DMS 273 treated with DMSO at 0.1 percent for 48 hours (cell line): ENCODE measurements around the gene TSPEAR.

ENCODE experiments used
- DNase-seq: peaks from one replicate; lab custom pipeline; 2025; lab: John Stamatoyannopoulos, UW

Gene TSPEAR

GRCh38 chr21:44720170-44720569 is 8.8 kb upstream of the TSPEAR start:
- DNase-seq, result no peak

DNA sequence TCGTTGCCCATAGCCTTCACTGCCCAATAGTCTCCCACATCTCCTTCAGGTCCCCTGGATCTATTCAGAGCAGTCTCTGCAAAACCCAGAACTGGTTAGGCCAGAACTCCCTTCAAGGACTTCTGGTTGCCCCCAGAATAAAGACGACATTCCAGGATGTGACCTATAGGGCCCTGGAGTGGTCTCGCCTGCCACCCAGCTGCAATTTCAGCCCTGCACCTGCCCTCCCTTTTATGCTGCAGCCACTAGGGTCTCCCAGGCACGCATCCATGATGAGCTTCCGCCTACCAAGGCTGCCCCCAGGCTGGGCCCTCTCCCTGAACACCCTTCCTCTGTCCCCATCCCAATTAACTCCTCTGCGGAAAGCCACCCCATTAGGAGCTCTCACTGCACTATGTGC is 7.2 kb upstream of the TSPEAR start:
- DNase-seq, result no peak

DNA sequence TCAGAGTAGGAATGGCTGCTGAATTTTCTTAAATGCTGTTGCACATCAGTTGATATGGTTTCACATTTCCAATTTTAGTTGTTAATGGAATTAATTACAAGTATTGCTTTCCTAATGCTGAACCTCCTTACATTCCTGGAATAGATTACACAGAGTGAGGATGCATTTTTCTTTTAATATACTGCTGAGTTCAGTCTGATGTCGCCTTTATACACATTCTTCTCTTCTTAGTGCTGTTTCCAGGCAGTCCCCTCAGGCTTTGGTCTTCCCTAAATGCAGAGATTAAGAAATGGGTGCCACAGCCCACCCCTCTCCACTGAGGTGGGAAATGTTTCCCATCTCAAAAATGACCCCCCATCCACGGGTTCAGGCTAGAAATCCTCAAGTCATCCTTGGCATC is 6.7 kb upstream of the TSPEAR start:
- no peak for DNase-seq

DNA sequence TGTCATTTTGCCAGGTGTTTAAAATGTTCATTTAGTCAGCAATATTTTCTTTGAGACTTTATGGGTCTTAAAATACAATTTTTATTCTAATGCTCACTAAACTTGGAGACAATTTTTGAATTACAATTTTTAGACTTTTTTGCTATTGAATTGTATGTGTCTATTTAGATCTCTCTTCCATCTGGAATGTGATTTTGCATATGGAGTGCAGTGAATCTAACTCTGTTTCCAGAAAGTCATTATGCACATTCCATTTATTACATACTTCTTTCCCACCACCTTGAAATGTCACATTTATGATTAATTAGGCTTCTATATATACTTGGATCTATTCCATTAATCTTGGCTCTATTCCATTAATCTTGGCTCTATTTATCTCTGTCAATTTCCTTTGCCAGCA is 5.6 kb upstream of the TSPEAR start:
- DNase-seq, result no peak

GRCh38 chr21:44714905-44715304 is 3.5 kb upstream of the TSPEAR start:
- DNase-seq, result no peak

DNA sequence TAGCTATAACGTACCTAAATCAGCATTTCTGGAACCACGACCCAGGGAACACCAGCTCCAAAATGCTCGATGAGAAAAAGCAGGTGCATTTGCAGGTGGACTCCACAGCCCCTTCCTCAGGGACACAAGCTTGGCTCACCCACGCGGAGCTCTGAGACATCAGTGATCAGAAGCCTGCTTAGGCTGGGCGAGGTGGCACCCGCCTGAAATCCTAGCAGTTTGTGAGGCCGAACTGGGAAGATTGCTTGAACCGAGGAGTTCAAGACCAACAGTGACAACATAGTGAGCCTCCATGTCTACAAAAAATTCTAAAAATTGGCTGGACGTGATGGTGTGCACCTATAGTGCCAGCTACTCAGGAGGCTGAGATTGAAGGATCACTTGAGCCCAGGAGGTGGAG is 2.5 kb upstream of the TSPEAR start:
- DNase-seq, result no peak

GRCh38 chr21:44713130-44713529 is 1.8 kb upstream of the TSPEAR start:
- DNase-seq, result no peak

DNA sequence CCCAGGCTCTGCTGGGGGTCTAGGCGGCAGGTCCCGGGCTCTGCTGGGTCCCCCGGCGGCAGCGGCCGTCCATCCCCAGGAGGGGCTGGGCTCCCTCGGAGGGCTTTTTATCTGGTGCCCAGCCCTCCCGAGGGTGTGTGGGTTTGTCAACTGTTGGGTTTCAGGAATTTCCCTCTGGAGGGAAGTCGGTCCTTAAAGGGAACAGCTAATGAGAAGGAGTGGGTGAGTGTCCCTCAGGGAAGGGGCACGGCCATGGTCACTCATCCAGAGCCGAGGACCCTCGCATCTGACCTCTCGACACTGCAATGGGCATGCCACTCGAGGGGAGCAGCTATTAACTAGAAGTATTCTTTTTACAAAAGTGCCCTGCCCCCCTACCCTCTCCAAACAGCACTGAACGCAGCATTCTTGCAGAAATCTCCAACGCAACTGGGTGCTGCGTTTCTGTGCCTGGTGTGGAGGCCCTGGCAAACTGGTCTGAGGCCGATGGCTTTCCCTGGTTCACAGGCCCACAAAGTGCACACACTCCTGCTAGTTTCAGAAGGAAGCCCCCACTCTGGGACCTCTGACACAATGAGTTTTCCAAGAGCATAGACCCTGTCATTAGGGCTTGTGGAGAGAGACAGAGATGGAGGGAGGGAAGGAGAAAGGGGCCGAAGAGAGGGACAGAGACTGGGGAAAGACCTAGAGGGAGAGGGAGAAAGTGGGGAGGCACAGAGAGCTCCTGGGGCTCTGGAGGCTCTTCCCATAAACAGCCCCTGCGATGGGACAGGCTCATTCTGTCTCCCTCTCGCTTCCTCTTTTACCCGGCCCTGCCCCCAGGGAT is 1.0 kb upstream of the TSPEAR start:
- no peak for DNase-seq

GRCh38 chr21:44710756-44711326 is 531 bp downstream of the TSPEAR start:
- no peak for DNase-seq

- DNase-seq, result no peak
Measured at GRCh38 chr21:44710294-44710665, 1.1 kb downstream of the TSPEAR start.

DNA sequence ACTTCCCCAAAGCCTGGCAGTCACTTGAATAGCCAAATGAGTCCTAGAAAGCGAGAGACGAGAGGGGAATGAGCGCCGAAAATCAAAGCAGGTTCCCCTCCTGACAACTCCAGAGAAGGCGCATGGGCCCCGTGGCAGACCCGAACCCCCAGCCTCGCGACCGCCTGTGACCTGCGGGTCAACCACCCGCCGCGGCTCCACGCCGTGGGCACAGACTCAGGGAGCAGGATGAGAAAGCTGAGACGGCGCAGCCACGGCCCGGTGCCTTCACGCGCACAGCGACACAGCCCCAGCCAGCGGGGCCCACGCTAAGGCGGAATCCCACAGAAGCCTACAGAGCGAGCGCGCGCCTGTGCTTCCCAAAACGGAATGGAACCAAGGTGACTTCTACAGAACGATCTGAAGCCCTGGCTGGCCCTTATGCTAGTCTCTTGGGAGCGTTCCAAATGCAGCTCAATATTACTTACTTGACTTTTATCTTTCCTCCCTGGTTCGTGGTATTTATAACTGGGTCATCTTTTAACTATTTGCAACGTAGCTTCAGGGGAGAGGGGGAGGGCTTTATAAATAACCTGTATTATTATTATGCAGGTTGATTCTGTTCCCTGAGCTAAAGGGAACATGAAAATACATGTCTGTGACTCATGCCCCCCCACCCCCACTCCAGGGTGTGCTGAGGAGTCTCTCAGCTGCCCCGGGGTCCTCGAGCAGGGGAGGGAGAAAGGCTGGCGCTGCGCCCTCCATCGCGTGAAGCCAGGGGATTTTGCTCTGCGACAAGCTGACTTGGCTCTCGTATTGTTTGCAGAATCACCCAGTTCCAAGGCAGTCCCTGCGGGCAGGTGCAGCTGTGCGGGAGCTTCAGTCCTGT is 1.7 kb downstream of the TSPEAR start:
- DNase-seq, result no peak

DNA sequence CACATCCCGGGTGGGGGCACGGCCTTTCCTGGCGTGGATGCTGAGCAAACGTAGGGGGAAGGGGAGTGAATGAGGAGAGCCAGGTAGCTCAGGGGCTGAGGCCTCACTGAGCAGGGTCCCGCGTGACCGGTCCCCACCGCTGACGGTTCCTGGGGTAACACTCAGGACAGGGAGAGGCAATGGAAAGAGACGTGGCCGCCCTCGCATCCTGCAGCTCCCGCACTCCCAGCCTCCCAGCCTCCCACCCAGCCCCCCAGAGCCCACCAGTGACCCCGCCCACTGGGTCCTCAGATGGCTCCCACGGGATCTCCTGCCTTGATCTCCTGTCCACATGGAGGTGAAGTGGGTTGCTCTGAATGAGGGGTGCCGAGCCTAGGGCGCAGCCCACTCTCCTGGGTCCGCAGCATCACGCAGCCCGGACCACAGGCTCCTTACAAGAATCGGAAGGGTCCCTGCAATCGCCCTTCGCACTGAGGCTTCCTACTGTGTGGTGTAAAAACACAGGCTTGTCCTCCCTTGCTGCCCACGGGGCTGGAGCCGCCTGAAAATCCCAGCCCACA is 2.4 kb downstream of the TSPEAR start:
- no peak for DNase-seq

DNA sequence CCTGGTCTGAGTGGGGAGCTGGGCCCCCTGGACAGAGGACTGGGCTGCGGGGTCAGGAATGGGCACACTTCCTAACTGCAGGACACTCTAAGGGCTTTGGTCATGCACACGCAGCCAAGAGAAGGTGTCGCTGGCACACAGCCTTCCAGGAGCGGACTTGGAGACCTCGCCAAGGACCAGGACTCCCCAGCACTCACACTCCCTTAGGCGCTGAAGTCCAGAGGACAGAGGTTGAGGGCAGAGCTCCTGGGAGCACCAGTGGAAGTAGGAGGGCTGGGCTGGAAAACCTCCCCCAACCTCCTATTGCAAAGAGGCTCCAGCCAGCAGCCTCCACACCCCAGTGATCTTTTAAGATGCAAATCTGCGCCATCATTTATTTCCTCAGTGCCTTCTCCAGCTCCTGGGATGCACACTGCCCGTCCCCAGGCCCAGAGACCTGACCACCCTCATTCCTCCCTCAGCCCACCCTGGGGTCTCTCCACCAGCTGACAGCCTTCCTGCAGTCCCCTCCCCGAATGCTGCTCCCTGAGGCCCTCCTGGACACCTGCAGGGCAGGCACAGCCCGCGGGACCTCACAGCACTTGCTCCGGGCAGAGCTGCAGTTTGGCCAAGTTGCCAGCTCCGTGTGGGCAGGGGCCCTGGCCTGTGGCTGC is 3.0 kb downstream of the TSPEAR start:
- DNase-seq, result no peak

DNA sequence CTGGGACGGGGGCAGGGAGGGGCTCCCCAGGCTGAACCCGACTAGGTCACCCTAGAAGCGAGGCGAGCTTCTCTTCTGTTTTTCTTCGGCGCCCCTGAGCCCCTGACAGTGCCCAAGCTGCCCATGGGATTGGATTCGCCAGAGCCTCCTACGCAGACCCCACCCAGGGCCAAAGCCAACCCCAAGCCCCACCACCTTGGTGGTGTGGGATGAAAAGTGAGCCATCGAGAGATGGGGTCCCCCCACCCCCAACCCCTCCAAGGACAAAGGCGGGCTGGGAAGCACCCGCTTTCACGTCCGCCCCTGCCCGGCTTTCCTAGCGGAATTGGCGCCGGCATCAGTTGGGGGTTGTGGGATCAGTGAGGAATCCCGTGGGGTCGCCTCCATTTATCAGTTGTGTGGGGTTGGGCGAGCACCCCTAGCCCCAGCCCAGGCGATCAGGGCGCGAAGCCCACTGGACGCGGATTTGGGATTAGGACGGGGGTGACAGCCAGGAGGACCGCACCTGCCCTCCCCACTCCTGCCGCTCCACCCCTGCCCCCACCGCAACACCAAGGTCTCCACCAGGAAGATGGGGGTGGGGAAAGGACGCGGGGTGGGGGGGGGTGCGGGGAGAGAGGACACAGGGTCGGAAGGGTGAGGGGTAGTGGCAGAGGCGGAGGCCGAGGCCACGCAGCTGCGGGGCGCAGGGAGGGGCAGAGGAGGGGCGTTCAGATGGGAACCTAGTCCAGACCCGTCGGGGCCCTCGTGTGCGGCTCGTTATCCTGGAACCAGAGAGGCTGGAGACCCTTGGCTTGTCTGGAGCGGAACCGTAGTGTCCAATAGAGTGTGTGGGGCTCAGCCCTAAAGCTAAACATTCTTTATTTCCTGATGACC is 4.4 kb downstream of the TSPEAR start:
- DNase-seq, result no peak

DNA sequence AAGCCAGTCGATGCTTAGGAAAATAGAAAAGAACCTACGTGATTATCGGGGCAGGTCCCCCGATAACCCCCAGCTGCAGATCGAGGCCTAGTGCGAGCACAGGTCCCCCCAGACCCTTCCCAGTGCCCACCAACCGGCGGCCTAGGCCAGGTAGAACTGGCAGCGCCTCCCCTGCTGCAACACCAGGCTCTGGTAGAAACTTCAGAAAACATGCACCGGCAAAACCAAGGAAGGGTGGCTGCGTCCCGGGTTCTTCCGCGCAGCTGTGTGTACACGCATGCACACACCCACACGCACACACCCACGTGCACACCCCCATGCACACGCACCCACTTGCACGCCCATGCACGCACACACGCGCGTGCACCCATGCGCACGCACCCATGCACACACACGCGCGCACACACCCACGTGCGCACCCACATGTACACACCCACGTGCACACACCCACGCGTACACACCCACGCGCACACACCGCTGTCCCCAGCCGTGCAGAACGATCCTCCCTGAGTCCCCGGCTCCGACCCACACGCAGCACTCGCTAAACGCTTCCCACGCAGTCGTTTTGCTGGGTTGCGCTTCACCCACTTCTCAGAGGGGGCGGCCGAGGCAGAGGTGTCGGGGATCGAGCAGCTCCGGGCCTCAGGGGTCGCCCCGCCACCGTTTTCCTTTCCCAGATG is 5.2 kb downstream of the TSPEAR start:
- DNase-seq, result no peak

DNA sequence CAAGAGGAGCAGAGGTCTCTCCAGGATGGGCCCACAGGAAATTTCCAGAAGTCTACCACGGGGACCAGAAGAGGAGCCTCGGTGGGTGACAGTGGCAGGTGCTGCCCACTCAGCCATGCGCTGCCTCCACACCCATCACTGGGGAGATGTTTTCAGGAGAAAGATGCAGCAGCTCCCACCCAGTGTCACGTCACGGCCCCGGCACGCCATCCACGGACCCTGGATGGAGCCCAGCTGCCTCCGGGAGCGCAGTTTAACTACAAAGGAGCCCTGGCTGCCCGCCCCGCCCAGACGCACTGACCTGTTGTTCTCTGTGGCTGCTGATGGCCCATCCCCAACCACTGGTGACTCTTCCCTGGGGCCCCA is 6.8 kb downstream of the TSPEAR start:
- DNase-seq, result no peak

DNA sequence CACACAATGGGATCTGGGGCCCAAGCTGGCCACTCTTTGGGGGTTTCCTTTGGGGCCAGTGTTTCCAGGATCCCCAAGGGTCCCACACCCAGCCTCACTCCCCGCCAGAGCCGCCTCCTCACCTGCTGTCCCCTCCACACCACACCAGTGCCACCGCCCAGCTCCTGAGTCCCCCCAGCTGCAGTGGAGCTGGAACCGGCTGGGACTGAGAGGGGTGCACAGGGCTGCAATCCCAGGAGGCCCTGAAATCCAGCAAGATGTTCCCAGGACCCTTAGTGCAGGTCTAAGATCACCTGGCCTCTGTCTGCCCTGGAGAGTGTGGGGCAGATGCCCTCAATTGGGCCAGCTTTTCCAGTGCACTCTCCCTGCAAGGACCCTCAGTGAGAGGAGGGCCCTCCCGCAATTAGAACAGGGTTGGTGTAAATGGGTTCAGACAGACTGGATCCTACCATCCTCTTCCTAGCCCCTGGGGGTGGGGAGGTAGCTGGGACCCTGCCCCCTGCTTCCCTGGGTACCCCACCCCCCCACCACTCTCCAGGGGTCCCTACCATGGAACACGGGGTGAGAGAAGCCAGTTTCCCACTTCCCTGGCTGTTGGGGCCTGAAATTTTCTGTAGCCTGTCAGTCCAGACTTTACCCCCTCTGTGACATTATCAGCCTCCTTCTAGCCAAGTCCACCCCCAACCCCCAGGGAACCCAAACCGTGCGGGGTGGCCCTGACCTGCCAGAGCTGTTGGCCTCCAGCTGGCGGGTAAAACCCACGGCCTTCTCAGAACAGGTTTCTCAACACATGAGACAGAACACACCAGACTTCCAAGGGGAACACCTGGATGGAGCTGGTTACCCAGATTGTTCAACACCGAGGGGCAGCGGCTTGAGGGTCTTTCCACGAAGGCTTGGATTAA is 7.4 kb downstream of the TSPEAR start:
- no peak for DNase-seq

DNA sequence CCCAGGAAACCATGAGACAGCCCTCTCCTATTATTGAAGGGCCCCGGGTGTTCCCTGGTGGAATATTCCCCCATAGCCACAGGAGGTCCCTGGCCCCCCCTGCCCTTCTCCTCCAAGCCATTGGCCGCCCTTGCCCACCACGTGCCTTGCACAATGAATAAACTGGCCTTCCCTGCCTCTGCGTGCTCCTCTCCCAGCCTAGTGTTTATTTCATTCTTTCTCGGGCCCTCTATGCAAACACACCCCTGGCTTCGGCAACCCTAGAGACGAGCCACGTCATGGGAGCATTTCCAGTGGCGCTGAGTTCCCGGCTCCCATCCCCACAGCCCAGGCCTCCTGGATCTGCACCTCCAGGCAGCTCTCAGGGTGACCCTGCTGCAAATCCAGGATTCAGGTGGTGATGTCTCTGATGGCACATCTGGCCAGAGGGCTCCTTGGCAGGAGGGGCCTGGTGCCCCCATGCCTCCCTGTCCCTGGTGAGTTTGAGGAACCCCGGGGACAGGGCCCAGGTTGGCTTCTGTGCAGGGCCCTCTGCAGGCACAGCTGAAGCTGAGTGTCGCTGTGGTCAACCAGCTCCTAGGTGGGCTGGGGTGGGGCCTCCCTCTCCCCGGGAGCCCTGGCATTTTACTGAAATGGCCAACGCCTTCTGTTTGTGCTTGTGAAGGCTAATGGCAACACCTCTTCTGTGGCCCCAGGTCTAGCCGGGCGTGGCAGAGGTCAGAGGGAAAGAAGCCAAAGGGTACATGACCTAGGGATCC is 8.2 kb downstream of the TSPEAR start:
- no peak for DNase-seq
